Muscle layer of duodenum (tissue), 2 donors: ENCODE results near the gene SDC3.
"Not testable (repeated sequence)": the region's sequence is repeated elsewhere in the genome, so short reads cannot be mapped to it uniquely, and the experiment has no call there.

ENCODE experiments used
- H3K27ac ChIP-seq: one replicate; pipeline ENCODE4 v1.7.0; 2013; ENCODE audit warnings: mild to moderate bottlenecking, low read length
- H3K27me3 ChIP-seq: one replicate; pipeline ENCODE4 v1.7.0; 2013; ENCODE audit warnings: low read depth, mild to moderate bottlenecking, control low read depth, low read length
- H3K36me3 ChIP-seq, 2 donors: one replicate each; pipeline ENCODE4 v1.7.0; 2013; ENCODE audit warnings: low read length in 2 of 2, control low read depth in 1 of 2, mild to moderate bottlenecking in 1 of 2; ENCODE audit not compliant: insufficient read depth in 2 of 2, control insufficient read depth in 1 of 2
- H3K4me1 ChIP-seq, 2 donors: one replicate each; pipeline ENCODE4 v1.7.0; 2013; ENCODE audit warnings: low read length in 2 of 2, mild to moderate bottlenecking in 2 of 2, control low read depth in 1 of 2, moderate library complexity in 1 of 2; ENCODE audit not compliant: insufficient read depth in 2 of 2, control insufficient read depth in 1 of 2
- H3K4me3 ChIP-seq, 2 donors: one replicate each; pipeline ENCODE4 v1.7.0; 2013; ENCODE audit warnings: low read length in 2 of 2, low read depth in 1 of 2, mild to moderate bottlenecking in 1 of 2
- H3K9me3 ChIP-seq, 2 donors: one replicate each; pipeline ENCODE4 v1.7.0; 2013; ENCODE audit warnings: low read length in 2 of 2, control low read depth in 1 of 2, mild to moderate bottlenecking in 1 of 2; ENCODE audit not compliant: control insufficient read depth in 1 of 2
- donor health status: healthy.

The SDC3 gene

GRCh38 chr1:30908696-30909364 lies at the start of gene SDC3:
Gene SDC3, minus strand, starts transcription at chr1:30908758. Its CDS starts 172 bp downstream, at chr1:30908586.
- peaks cover 6% of the 10 kb centered on the region for H3K27me3 ChIP-seq
- peak within 1 kb of the TSS; percentile 59 to 78 for H3K4me3 ChIP-seq
- no peak within 1 kb of the TSS for H3K27ac ChIP-seq
- H3K4me1 ChIP-seq = peaks cover 6 to 45% of the 10 kb centered on the region in 2 donors
- H3K36me3 ChIP-seq = no peaks in the 10 kb centered on the region
- H3K9me3 ChIP-seq = no peaks in the 10 kb centered on the region

GRCh38 chr1:30957560-30958222 lies 49.1 kb upstream of the SDC3 start:
- Histone ChIP-seq H3K27ac (no peak overlapping the region), H3K36me3 (peaks cover 34 to 42% of the 10 kb centered on the region in 2 donors)

GRCh38 chr1:30955448-30956015 lies 47.0 kb upstream of the SDC3 start:
- Histone ChIP-seq H3K4me3 (no peak overlapping the region), H3K27me3 (no peaks in the 10 kb centered on the region), H3K9me3 (no peaks in the 10 kb centered on the region), H3K27ac (no peak overlapping the region), H3K36me3 (peaks cover 42 to 52% of the 10 kb centered on the region in 2 donors), H3K4me1 (peaks cover 0 to 7% of the 10 kb centered on the region in 2 donors)

More at GRCh38 chr1:30957560-30958222, 49.1 kb upstream of the SDC3 start:
- H3K4me1 ChIP-seq = no peaks in the 10 kb centered on the region
- no peak overlapping the region for H3K4me3 ChIP-seq
- H3K27me3 ChIP-seq = no peaks in the 10 kb centered on the region
- no peaks in the 10 kb centered on the region for H3K9me3 ChIP-seq

- Histone ChIP-seq H3K9me3 (no peaks in the 10 kb centered on the region), H3K4me3 (no peak overlapping the region), H3K27ac (no peak overlapping the region), H3K27me3 (no peaks in the 10 kb centered on the region), H3K4me1 (peaks cover 0 to 7% of the 10 kb centered on the region in 2 donors), H3K36me3 (peaks cover 49 to 55% of the 10 kb centered on the region in 2 donors)
Observed at GRCh38 chr1:30953685-30954084, 45.1 kb upstream of the SDC3 start.

GRCh38 chr1:30952098-30952497 lies 43.5 kb upstream of the SDC3 start:
- H3K9me3 ChIP-seq = no peaks in the 10 kb centered on the region
- peaks cover 0 to 7% of the 10 kb centered on the region in 2 donors for H3K4me1 ChIP-seq
- H3K4me3 ChIP-seq = no peak overlapping the region
- H3K27me3 ChIP-seq = no peaks in the 10 kb centered on the region
- H3K36me3 ChIP-seq = peaks cover 55 to 59% of the 10 kb centered on the region in 2 donors
- no peak overlapping the region for H3K27ac ChIP-seq

GRCh38 chr1:30950700-30951099 lies 42.1 kb upstream of the SDC3 start:
- Histone ChIP-seq H3K27me3 (no peaks in the 10 kb centered on the region), H3K9me3 (no peaks in the 10 kb centered on the region), H3K4me3 (no peak overlapping the region), H3K36me3 (peaks cover 50% of the 10 kb centered on the region in 2 donors), H3K27ac (no peak overlapping the region), H3K4me1 (peaks cover 0 to 7% of the 10 kb centered on the region in 2 donors)

GRCh38 chr1:30950053-30950452 lies 41.5 kb upstream of the SDC3 start:
- no peaks in the 10 kb centered on the region for H3K27me3 ChIP-seq
- H3K27ac ChIP-seq = no peak overlapping the region
- no peaks in the 10 kb centered on the region for H3K9me3 ChIP-seq
- H3K4me1 ChIP-seq = peaks cover 0 to 7% of the 10 kb centered on the region in 2 donors
- H3K36me3 ChIP-seq = peaks cover 50 to 53% of the 10 kb centered on the region in 2 donors
- H3K4me3 ChIP-seq = no peak overlapping the region

- H3K27ac ChIP-seq, H3K4me1 ChIP-seq, H3K27me3 ChIP-seq, H3K9me3 ChIP-seq, H3K4me3 ChIP-seq: not testable (repeated sequence)
- peaks cover 49 to 57% of the 10 kb centered on the region in 2 donors for H3K36me3 ChIP-seq
Observed at GRCh38 chr1:30949487-30949838, 40.9 kb upstream of the SDC3 start.

GRCh38 chr1:30948813-30949486 lies 40.4 kb upstream of the SDC3 start:
- H3K36me3 ChIP-seq = peaks cover 49 to 56% of the 10 kb centered on the region in 2 donors
- H3K27me3 ChIP-seq, H3K4me3 ChIP-seq, H3K9me3 ChIP-seq, H3K4me1 ChIP-seq, H3K27ac ChIP-seq: not testable (repeated sequence)

- peaks cover 48 to 52% of the 10 kb centered on the region in 2 donors for H3K36me3 ChIP-seq
- H3K4me3 ChIP-seq = no peak overlapping the region
- H3K4me1 ChIP-seq = peaks cover 0 to 7% of the 10 kb centered on the region in 2 donors
- H3K9me3 ChIP-seq = no peaks in the 10 kb centered on the region
- H3K27ac ChIP-seq = no peak overlapping the region
- no peaks in the 10 kb centered on the region for H3K27me3 ChIP-seq
Observed at GRCh38 chr1:30948278-30948677, 39.7 kb upstream of the SDC3 start.

GRCh38 chr1:30947212-30947611 lies 38.7 kb upstream of the SDC3 start:
- Histone ChIP-seq H3K4me3 (no peak overlapping the region), H3K36me3 (peaks cover 46 to 47% of the 10 kb centered on the region in 2 donors), H3K27me3 (no peaks in the 10 kb centered on the region), H3K4me1 (peaks cover 0 to 10% of the 10 kb centered on the region in 2 donors), H3K9me3 (no peaks in the 10 kb centered on the region), H3K27ac (no peak overlapping the region)
